SKM-1 treated with dmso at 0.1 percent for 144 hours (cell line): ENCODE results near the gene NDUFA11.

Source experiments
- DNase-seq: peaks from one replicate; lab custom pipeline; 2025; ENCODE audit not compliant: unreplicated experiment; lab: John Stamatoyannopoulos, UW

NDUFA11 gene

DNA sequence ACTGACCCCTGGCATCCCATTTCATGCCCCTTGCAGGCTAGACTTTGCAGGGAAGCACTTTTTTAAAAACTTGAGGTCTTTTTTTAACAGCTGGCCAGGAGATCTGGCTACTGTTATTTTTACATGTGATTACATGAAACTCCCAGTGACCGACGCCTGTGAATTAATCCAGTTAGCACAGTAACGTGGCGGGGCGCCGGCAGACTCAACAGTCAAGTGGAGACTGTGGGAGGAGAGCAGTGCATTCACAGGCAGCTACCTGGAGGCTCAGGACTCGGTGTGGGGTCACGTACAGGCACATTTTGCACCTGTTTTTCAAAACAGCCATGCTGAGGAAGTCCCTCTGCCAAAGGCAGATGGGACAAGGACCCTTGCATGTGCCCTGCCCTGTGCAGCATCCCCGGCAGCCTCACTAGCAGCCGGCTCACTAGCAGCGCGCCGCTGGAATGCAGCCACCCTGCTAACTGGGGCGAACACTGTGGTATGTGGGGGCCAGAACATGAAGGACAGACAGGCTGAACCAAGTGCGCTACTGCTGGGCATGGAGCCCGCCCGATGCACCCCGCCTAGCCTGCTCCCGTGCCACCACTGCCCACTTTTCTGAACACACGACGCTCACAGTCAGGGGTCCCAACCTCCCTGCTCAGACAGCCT, 29.1 kb upstream of the NDUFA11 start:
- DNase-seq: no peak

DNA sequence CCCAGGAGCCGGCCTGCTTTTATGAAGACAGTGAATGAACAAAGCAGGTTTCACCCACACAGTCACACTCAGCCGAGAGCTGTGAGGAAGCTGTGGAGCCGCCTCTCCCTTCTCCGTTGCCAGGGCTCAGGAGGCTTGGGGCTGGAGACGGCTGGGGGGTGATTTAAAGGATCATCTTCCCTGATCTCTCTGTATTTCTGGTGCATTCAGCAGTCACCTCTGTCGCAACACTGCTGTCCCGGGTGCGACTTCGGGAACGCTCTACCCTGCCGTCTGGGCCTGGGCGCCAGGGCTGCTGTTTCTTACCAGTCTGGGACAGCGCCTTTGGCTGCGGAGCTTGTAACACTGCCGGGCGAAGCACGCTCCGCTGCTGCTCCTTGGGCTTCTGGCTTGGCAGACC, 28.6 kb upstream of the NDUFA11 start:
- no peak for DNase-seq

DNA sequence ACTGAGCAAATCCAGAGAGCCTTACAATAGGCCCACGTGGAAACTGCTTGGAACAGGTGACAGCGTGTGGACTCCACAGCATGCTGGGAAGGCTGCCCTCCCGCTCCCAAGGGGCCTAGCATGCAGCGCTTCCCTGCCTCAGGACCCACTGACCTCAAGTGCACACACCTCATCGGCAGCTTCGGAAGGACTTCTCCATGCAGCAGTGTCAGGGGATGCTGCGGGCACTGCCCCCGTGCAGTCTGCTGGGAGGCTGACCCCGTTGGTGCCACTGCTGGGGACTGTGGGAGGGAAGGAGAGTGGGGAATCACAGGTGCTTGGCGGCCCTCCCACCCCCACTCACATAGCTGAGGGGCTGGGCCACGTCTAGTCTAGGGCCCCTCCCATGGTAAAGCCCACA, 27.7 kb upstream of the NDUFA11 start:
- DNase-seq: no peak

DNA sequence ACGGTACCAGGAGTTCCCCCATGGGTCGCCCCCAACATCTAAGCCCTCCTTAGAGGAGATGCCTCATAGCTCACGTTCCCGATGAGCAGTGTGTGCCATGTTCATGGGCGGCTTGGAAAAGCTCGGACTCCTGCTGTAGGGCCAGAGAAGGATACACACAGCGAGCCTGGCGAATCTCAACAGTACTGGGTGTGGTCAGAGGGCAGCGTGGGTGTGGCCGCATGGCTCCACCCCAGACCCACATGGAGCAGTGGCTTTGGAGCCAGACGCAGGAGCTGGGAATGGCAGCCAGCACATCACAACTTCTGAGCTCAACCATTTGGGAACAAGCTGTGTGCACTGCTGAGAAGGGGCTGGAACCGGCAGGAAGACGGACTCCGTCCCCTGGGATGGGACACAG, 26.0 kb upstream of the NDUFA11 start:
- no peak for DNase-seq

DNA sequence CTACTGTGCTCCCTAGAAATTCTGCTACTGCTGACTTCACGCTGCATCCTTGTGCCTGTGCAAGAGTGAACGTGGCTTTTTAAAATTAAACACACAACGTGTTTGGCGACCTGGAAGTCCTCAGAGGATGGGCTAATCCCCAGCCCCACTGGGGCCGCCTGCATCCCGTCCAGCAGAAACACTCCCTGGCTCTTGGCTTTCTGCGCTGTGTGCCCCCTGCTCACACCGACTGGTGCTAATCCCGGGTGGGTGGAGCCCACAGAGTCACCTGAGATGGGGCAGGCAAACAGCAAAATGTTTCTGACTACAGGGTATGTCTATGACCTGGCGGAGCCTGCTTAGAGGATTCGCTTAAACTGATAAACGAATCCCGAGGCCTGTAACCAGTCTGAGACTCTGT, 25.6 kb upstream of the NDUFA11 start:
- no peak for DNase-seq

DNA sequence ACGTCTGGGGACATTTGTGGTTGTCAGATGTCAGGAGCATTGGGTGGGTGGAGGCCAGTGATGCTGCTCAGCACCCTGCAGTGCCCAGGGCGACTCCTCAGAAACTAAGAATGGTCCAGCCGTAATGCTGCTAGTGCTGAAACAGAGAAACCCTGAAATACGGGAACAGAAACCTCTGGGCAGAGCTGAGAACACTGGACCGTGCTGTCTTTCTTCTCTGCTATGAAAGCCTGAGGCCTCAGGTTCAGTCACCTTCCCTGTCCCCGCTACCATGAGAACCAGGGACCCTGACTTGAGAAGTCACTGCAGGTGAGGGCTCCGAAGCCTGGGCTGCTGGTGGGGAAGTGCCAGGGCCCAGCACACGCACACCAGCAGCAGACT, 23.8 kb upstream of the NDUFA11 start:
- DNase-seq: no peak

DNA sequence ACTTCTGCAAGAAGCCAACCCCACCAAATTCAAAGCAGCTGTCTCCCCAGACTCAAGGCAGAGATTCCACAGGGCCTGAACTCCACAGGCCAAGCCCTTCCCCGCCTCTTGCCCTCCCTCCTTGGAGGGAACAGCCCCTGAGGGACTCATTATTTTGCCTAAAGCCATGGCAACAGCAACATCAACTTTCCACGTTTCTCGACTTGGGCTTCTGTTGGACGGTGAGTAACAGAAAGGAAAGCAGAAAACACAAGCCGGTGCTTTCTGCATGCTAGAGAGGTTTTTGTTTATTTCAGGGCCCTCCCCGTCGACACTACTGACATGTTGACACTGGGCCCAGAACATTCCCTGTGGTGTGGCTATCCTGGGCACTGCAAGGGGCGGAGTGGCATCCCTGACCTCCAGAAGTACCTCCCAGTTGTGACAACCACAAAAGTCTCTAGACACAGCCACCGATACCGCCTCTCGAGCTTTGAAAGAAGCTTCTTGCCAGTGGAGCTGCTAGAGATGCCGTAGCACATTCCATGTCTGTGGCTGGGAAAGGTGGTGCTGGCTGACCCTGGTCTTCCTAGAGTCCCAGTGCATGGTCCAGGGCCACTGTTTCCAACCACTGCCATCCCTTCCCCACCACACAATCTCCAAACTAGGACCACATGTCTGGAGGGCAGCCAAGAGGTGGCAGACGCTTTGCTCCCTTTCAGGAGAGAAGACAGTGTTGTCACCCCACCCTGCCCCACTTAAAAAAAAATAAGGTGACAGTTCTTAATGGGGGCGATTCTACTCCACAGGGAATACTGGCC, 23.3 kb upstream of the NDUFA11 start:
- DNase-seq: no peak

DNA sequence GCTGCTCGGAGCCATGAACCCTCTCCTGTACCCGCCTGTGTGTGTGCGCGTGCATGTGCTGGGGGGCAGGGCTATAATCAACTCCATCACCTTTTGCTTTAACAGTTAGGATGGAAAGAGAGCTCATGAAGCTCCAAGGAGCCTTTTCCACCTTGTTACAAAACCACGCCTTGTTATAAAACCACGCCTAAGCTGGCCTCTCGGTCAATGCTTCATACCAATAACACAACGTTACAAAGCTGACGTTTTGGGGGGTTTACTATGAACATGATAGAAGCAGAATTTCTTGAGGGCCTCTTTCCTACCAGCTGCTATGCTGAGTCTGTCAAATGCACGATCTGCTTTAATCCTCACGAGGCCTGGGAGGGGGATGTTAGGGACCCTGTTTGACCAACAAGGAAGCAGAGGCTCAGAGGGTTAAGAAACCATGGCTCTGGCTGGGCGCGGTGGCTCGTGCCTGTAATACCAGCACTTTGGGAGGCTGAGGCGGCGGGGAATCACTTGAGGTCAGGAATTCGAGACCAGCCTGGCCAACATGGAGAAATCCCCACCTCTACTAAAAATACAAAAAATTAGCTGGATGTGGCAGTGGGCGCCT, 22.3 kb upstream of the NDUFA11 start:
- DNase-seq: no peak

DNA sequence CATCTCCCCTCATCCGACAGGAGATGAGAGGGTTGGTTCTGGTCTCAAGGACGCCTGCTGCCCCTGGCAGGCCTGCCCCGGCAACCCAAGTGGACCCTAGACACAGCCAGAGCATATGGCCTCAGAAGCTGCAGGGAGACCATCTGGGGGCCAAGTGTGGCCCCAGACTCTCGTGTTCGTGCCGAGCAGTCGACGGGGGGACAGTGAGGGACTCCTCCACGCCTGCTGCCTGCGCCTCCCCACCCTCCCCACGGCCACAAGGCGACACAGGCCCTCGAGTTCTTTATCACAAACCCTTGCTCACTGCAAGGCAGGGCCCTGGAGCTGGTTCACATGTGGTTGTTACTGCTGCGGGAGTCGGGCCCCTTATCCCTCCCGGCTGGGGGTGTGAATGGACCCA, 19.8 kb upstream of the NDUFA11 start:
- DNase-seq: no peak

DNA sequence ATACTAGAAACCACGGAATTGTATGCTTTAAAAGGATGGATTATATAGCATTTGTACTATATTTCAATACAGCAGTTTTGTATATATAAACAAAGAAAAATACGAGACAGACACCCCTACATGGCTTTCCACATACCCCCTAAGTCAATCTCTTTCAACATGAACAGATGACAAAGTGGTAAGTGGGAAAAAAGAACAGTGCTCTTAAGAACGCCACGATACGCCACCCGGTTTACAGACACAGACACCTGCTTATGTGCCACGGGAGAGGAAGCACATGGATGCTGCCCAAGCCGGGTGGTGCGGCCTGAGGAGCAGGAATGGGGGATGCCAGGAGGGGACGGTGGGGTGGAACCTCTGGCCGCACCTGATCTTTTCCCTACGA, 18.6 kb upstream of the NDUFA11 start:
- DNase-seq: no peak

DNA sequence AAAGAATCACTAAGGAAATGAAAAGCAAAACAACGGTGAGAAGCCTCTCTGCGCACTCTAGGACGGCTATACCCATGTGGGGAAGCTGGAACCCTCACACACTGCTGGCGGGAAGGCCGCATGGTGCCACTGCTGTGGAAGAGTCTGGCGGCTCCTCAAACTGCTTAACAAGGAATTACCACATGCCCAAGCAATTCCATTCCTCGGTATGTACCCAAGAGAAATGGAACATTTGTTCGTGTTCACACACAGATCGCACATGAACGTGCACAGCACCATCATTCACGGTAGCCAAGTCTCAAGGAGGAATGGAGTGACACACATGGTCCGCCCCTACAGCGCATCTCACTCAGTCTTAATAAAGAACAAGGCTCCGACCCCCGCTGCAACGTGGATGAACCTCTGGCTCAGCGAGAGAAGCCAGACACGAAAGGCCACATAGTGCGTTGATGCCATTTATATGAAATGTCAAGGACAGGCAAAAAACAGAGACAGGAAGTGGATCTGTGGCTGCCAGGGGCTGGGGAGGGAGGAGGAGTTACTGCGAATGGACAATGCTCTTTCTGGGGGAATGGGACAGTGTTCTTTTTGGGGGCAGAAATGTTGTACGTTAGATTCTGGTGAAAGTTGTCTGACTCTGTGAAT, 18.0 kb upstream of the NDUFA11 start:
- DNase-seq: no peak

DNA sequence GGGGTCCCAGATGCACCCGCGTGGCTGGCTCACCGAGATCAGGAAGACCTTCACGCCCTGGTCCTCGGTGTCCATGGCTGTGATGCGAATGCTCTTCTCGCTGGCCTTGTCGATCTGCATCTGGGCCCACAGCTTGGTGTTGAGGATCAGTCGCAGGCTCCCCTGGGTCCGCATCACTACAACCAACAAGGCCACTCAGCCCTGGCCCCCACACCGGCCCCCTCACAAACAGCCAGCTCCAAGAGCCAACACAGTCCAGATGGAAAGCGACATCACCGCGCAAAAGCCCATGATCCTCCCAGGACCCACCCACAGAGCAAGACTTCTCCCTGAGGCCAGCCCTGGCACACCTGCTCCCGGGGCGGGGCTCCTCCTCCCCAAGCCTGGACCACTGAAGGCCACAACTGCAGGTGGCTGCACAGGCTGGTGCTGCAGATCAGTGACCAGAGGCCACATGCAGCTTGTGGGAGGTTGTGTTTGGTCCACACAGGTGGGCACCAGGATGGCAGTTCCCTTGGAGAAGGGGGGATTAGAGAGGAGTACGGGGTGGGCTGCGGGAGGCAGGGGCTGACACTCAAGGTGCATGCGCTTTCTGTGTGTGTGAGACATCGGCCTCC, 15.0 kb upstream of the NDUFA11 start:
- DNase-seq: no peak

DNA sequence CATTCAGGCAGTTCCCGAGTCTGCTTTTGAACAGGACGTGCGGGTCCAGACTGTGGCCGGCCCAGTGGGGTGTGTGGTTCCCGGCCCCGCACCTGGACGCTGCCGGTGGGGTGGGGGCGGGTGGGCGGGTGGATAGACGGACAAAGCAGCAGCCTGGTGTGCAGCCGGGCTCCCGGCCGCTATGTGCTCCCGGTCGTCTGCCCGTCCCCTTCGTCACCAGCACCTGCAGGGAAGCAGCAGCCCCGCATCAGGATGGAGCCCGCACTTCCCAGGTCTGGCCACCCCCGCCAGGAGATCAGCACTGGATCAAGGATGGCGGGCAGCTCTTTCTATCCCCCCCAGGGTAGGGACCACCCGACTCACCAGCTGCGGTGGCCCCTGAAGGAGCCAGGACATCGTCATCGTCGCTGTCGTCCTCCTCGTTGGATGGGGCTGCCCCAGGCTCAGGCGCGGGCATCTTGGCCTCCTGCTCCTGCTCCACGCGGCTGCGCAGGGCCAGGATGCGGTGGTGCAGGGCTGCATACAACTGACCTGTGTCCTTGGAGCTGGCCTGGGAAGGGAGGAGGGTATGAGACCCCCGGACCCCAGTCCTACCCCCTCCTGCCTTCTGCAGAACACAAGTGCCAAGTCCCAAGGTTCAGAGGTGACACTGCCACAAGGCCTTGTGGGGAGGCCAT, 14.0 kb upstream of the NDUFA11 start:
- DNase-seq: no peak

DNA sequence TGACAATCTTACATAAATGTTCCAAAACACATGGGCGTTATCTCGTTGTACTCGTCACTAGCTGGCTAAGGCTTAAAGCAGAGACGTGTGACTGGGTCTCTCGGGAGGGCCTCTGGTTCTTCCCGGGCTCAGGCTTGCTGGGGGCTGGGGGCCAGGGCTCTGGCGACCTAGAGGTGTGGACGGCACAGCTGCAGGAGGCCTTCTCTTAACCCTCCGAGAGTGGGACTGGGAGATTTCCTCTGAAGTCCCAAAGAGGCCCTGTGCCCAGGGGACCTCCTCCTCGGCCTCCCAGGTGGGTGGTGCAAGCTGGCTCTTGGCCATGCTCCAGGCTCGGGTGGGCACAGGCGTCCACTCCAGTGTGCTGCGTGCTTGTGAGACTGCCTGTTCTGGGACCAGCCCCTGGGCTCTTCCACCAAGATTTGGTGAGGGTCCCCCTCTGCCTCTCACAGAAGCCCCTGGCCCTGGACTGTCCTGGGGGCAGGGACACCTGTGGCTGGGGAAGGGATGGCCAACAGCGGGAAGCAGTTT, 12.7 kb upstream of the NDUFA11 start:
- DNase-seq: no peak

DNA sequence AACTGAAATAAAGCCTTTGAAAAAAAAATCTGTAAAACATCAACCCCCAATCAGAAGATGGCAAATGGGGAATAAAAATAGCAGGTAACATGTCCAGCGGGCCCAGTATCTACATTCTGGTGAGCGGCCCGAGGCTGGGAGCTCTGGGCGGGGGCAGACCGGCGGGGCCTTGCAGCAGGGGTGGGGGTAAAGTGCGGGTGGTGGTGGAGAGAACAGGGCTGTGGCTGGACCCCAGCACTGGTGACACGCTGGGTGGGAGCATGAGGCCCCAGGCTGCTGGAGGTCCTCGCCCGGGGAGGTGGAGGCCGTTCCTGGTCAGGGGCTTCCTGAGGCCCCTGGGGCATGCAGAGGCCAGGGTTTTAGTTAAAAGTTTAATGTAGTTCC, 12.2 kb upstream of the NDUFA11 start:
- no peak for DNase-seq

DNA sequence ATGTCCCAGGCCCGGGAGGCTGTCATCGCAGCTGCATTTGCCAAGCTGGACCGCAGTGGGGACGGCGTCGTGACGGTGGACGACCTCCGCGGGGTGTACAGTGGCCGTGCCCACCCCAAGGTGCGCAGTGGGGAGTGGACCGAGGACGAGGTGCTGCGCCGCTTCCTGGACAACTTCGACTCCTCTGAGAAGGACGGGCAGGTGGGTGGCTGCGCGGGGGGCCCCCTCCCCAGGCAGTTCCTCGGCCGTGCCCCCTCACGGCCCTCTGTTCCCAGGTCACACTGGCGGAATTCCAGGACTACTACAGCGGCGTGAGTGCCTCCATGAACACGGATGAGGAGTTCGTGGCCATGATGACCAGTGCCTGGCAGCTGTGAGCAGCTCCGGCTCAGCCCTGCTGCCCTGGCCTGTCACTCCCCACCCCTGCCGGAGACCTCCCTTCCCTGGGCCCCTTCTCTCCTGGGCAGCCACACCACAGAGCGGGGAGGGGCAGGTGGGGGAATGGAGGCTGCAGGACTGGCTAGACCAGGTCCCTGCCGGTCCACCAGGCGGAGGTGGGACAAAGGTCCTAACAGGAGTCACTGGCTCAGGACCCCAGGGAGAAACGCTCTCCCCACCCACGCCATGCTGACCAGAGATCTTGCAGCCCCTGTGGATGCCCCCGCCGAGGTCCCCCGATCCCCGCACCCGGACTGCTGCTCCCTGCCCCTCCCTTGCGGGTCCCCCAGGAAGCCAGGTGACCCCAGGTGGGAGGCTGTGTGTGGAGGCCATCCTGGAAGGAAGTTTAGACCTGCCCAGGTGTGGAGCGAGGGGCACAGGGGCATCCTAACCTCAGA, 11.6 kb upstream of the NDUFA11 start:
- DNase-seq: no peak

DNA sequence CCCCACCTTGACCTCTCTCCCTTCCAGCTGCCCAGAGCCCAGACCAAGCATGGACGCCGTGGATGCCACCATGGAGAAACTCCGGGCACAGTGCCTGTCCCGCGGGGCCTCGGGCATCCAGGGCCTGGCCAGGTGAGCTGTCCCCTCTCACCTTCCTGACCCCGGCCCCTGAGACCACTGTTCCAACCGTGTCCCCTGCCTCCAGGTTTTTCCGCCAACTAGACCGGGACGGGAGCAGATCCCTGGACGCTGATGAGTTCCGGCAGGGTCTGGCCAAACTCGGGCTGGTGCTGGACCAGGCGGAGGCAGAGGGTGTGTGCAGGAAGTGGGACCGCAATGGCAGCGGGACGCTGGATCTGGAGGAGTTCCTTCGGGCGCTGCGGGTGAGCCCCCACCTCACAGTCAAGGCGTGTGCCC, 10.8 kb upstream of the NDUFA11 start:
- DNase-seq: no peak

DNA sequence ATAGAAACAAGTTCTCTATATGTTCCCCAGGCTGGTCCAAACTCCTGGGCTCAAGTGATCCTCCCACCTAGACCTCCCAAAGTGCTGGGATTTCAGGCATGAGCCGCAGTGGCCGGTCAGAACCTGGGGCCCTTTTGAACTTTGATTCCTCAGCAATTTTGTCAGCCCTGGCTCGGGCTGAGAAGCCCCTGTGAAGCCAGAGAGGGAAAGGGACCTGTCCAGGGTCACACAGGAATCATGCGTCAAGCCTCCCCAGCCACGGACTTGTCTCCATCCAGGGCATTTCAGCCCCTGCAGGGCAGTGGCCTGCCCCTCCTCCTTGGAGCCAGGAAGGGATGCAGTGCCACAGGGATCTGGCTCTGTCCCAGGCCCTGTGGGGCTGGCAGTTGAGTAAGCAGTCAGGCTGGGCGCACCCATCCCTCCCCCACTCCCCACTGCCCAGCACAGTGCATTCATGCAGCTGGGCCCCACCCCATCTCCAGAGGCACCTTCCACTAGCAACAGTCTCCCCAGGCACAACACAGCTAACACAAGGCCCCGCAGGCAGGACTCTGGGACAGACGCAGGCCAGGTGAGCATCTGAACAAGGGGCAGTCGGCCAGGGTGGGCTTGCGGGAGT, 10.3 kb upstream of the NDUFA11 start, which contains the start of gene CAPS:
CAPS (plus strand) TSS at position 516 of the 619 bp plus-strand sequence. CDS start 153 bp downstream, outside the sequence.
- DNase-seq: no peak

DNA sequence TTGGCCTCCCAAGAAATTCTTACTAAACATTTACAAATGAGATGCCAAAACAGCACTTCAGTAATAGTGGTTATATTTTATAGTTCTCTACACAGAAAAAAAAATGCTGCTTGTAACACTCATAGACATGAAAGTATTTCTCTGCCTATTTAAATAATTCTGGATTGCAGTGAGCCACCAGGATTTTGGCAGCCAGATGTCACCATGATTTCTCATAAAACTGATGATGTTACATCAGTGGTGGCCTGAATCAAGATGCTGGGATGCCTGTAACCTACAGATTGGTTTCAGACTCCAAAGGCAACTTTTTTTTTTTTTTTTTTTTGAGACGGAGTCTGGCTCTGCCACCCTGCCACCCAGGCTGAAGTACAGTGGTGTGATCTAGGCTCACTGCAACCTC, 7.8 kb upstream of the NDUFA11 start:
- DNase-seq: no peak

DNA sequence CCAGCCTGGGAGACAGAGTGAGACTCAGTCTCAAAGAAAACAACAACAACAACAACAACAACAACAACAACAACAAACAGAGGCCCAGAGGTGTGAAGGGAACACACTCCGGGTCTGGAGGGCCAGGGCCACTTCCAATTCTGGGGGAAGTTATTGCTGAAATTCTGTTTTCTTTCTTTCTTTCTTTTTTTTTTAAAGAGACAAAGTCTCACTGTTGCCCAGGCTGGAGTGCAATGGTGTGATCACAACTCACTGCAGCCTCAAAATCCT, 7.0 kb upstream of the NDUFA11 start:
- no peak for DNase-seq
